ENCODE data around the gene ZSCAN18. TPM values are rescaled to one million over a fixed set of nuclear protein-coding genes. Genes with fewer than 3 reads are reported as not detected.

Gene ZSCAN18
- total and polyA plus RNA-seq, 9 of the 15 experiments (the other 6 are each of a cell fraction or from before 2014, with no cell fraction given) = 0.07 to 1.9 (median 0.31) TPM; not detected in 1

DNA sequence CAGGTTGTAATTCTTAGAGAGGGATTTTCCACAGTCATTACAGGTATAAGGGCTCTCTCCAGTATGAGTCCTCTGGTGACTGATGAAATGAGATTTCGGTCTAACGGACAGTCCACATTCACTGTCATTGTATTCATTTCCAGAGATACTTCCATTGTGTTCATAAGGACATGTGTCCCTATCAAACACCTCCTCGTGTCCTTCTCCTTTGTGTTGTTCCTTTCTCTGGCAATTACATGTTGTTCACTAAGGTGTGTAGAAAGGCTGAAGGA is 10.5 kb upstream of the ZSCAN18 start:
- Histone ChIP-seq H4K20me1 (replicated peaks; ENCODE audit: control insufficient read depth, insufficient read depth, low read length) (no peaks in the 10 kb centered on the region), H3K36me3 (ENCODE audit: control insufficient read depth, insufficient read depth, low read length) (no peaks in the 10 kb centered on the region), H3K4me3 (no peak overlapping the region), H3K4me2 (ENCODE audit: insufficient read depth, low read length) (no peak overlapping the region), H2AFZ (ENCODE audit: low read depth, low read length) (no peak overlapping the region), H3K79me2 (ENCODE audit: control insufficient read depth, insufficient read depth, low read length) (no peaks in the 10 kb centered on the region), H3K9me1 (ENCODE audit: control insufficient read depth, insufficient read depth, low read length) (no peaks in the 10 kb centered on the region), H3K27ac (ENCODE audit: extremely low read depth, low read depth, low read length) (no peak overlapping the region), H3K9ac (ENCODE audit: insufficient read depth in 1 of 2, low read depth in 2 of 2, low read length in 2 of 2) (no peak overlapping the region), H3K27me3 (ENCODE audit: control insufficient read depth in 2 of 2, insufficient read depth in 2 of 2, low read length in 2 of 2) (no peaks in the 10 kb centered on the region), H3K9me3 (replicated peaks; ENCODE audit: control insufficient read depth, insufficient read depth, low read depth, low read length) (peaks cover 12% of the 10 kb centered on the region; the same call in 1 of the 2 replicates), H3K4me1 (replicated peaks in 1 of 2; ENCODE audit: control insufficient read depth in 2 of 2, insufficient read depth in 2 of 2, low read length in 2 of 2) (no peaks in the 10 kb centered on the region)
- in situ Hi-C loops (cut with MboI) (no loop called here), intact Hi-C loops (cut with micrococcal nuclease) (no loop called here)
- POLR2A ChIA-PET = no interaction called here
- BruUV-seq (replicated peaks) = no TSS peak
- ATAC-seq (no peak), FAIRE-seq (no peak), DNase-seq (ENCODE audit: extremely low read depth in 1 of 4, low spot score in 3 of 4) (no peak)
- 2% methylated on average over 3 of the region's 3 CpGs for WGBS (ENCODE audit: insufficient coverage, low coverage, missing lambda C conversion rate)
- CTCF ChIA-PET (ENCODE audit: low intra/inter-chr PET ratio) = no interaction called here
- TF ChIP-seq SOX6 (IDR thresholded peaks at IDR 0.05) (no peak), SRSF7 (optimal IDR thresholded peaks at IDR 0.05; ENCODE audit: low read depth, low read length) (no peak), KDM1A (IDR thresholded peaks at IDR 0.05) (no peak), RFX1 (IDR thresholded peaks at IDR 0.05) (no peak), SNIP1 (IDR thresholded peaks at IDR 0.05; ENCODE audit: low read depth) (no peak), ZNF699 (CRISPR knock-in tag; IDR thresholded peaks at IDR 0.05; ENCODE audit: insufficient replicate concordance) (no peak), ATF7 (IDR thresholded peaks at IDR 0.05) (no peak), NFE2 (IDR thresholded peaks at IDR 0.05; ENCODE audit: low read depth) (no peak), FOXM1 (IDR thresholded peaks at IDR 0.05; ENCODE audit: low read depth) (no peak), FOXM1 (CRISPR knock-in tag; IDR thresholded peaks at IDR 0.05; ENCODE audit: low read depth) (no peak), FIP1L1 (IDR thresholded peaks at IDR 0.05; ENCODE audit: low read depth, low read length, poor library complexity, severe bottlenecking) (no peak), ZNF324 (CRISPR knock-in tag; IDR thresholded peaks at IDR 0.05) (no peak), CC2D1A (IDR thresholded peaks at IDR 0.05) (no peak), CBX3 (IDR thresholded peaks at IDR 0.05; ENCODE audit: borderline replicate concordance in 1 of 2, low read length in 2 of 2) (no peak)
- TF ChIP-seq, protein P1, sequence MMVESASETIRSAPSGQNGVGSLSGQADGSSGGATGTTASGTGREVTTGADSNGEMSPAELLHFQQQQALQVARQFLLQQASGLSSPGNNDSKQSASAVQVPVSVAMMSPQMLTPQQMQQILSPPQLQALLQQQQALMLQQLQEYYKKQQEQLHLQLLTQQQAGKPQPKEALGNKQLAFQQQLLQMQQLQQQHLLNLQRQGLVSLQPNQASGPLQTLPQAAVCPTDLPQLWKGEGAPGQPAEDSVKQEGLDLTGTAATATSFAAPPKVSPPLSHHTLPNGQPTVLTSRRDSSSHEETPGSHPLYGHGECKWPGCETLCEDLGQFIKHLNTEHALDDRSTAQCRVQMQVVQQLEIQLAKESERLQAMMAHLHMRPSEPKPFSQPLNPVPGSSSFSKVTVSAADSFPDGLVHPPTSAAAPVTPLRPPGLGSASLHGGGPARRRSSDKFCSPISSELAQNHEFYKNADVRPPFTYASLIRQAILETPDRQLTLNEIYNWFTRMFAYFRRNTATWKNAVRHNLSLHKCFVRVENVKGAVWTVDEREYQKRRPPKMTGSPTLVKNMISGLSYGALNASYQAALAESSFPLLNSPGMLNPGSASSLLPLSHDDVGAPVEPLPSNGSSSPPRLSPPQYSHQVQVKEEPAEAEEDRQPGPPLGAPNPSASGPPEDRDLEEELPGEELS (CRISPR knock-in tag; IDR thresholded peaks at IDR 0.05; ENCODE audit: borderline replicate concordance) = no peak
- TF ChIP-seq, protein P2, sequence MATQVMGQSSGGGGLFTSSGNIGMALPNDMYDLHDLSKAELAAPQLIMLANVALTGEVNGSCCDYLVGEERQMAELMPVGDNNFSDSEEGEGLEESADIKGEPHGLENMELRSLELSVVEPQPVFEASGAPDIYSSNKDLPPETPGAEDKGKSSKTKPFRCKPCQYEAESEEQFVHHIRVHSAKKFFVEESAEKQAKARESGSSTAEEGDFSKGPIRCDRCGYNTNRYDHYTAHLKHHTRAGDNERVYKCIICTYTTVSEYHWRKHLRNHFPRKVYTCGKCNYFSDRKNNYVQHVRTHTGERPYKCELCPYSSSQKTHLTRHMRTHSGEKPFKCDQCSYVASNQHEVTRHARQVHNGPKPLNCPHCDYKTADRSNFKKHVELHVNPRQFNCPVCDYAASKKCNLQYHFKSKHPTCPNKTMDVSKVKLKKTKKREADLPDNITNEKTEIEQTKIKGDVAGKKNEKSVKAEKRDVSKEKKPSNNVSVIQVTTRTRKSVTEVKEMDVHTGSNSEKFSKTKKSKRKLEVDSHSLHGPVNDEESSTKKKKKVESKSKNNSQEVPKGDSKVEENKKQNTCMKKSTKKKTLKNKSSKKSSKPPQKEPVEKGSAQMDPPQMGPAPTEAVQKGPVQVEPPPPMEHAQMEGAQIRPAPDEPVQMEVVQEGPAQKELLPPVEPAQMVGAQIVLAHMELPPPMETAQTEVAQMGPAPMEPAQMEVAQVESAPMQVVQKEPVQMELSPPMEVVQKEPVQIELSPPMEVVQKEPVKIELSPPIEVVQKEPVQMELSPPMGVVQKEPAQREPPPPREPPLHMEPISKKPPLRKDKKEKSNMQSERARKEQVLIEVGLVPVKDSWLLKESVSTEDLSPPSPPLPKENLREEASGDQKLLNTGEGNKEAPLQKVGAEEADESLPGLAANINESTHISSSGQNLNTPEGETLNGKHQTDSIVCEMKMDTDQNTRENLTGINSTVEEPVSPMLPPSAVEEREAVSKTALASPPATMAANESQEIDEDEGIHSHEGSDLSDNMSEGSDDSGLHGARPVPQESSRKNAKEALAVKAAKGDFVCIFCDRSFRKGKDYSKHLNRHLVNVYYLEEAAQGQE (IDR thresholded peaks at IDR 0.05; ENCODE audit: borderline replicate concordance) = no peak
- TF ChIP-seq, protein P2 (CRISPR knock-in tag; IDR thresholded peaks at IDR 0.05; ENCODE audit: low read depth) = no peak
